Testis (tissue), 3 donors: ENCODE measurements around the gene LGALS8. TPM values are rescaled to one million over a fixed set of nuclear protein-coding genes. Genes with fewer than 3 reads are reported as not detected.

Experiments
- DNase-seq: peaks from one replicate; pipeline ENCODE4 v3.0.0-alpha.2; 2019
- H3K27ac ChIP-seq, 2 donors: fragments of 200-600 bp; sonication (generic); one replicate each; pipeline ENCODE4 v1.5.1; 2019
- H3K27me3 ChIP-seq: fragments of 200-600 bp; sonication (generic); one replicate; pipeline ENCODE4 v1.5.1; 2019
- H3K36me3 ChIP-seq: fragments of 200-600 bp; sonication (generic); one replicate; pipeline ENCODE4 v1.5.1; 2017; ENCODE audit warnings: low read depth; ENCODE audit errors: missing control alignments
- H3K4me1 ChIP-seq: fragments of 200-600 bp; sonication (generic); one replicate; pipeline ENCODE4 v1.5.1; 2019
- H3K4me3 ChIP-seq, 2 donors: fragments of 200-600 bp; sonication (generic); one replicate each; pipeline ENCODE4 v1.5.1; 2017 to 2019
- H3K9me3 ChIP-seq: fragments of 200-600 bp; sonication (generic); one replicate; pipeline ENCODE4 v1.5.1; 2017
- CTCF ChIP-seq, 3 experiments: fragments of 450-650 bp in 2 of 3; fragments of 200-600 bp in 1 of 3; sonication (generic) in 1 of 3; IDR thresholded peaks; one replicate each; pipeline ENCODE4 v1.5.1; 2016 to 2019; ENCODE audit warnings: antibody characterized with exemption in 3 of 3, mild to moderate bottlenecking in 2 of 3, moderate library complexity in 1 of 3
- POLR2A ChIP-seq: fragments of 450-650 bp; IDR thresholded peaks from one replicate; pipeline ENCODE4 v1.6.1; 2017; ENCODE audit warnings: antibody characterized with exemption, mild to moderate bottlenecking, moderate library complexity
- WGBS, 2 donors: methylation state at CpG; one replicate each; pipeline ENCODE4 v1.1.5; 2018; 5-methylcytosine and 5-hydroxymethylcytosine counted together
- intact Hi-C: fragments of 100-400 bp; cut with DNase I; formaldehyde crosslinking; loops from one replicate; pipeline ENCODE4 v1.15.1; 2023; ENCODE audit warnings: low total_unique reads
- polyA plus RNA-seq: library from polyadenylated mRNA; stranded (reverse); fragments of 350-450 nt; fragmentation: Illumina TruSeq; extraction: RNeasy Lipid Tissue Mini Kit (QIAGEN cat#74804); gene quantifications from one replicate; pipeline ENCODE4 v1.2.3, GENCODE V29; 2014; ENCODE audit warnings: low read depth, low replicate concordance; ENCODE audit not compliant: insufficient read depth
- total RNA-seq, 2 donors: library from RNA; depleted of rRNA; stranded (reverse); fragments of >200 nt; gene quantifications; one replicate each; pipeline ENCODE4 v1.2.3, GENCODE V29; 2016

LGALS8 gene
- total and polyA plus RNA-seq, 3 donors from 2014 or later = 114 to 122 (median 115) TPM

- no peak for TF ChIP-seq CTCF (IDR thresholded peaks at IDR 0.05)
- no peak for TF ChIP-seq POLR2A
- Histone ChIP-seq H3K4me3 (no peak overlapping the region), H3K9me3 (no peaks in the 10 kb centered on the region), H3K4me1 (no peaks in the 10 kb centered on the region), H3K36me3 (no peaks in the 10 kb centered on the region), H3K27me3 (no peaks in the 10 kb centered on the region), H3K27ac (no peak overlapping the region)
- DNase-seq = no peak
- intact Hi-C loops = no loop called here
- WGBS, 2 donors = 86% methylated on average over 2 of the region's 2 CpGs
Observed at GRCh38 chr1:236590553-236591150, 66.9 kb downstream of the LGALS8 start.

GRCh38 chr1:236602171-236602570 lies 78.4 kb downstream of the LGALS8 start:
- Histone ChIP-seq H3K36me3 (no peaks in the 10 kb centered on the region), H3K27me3 (no peaks in the 10 kb centered on the region), H3K4me1 (peaks cover 4% of the 10 kb centered on the region), H3K4me3 (no peak overlapping the region), H3K9me3 (no peaks in the 10 kb centered on the region), H3K27ac (no peak overlapping the region)
- DNase-seq = no peak
- intact Hi-C loops = no loop called here
- TF ChIP-seq CTCF (IDR thresholded peaks at IDR 0.05) (no peak), POLR2A (no peak)

Other genes starting within 250 kb of the LGALS8 start
- gene ERO1B, start 242.0 kb upstream of the LGALS8 start, total RNA-seq = 10 to 100 TPM; 16.2 to 20.3 TPM
- 53.8 TPM for gene ERO1B, start 242.0 kb upstream of the LGALS8 start, polyA plus RNA-seq
- gene EDARADD, start 129.7 kb upstream of the LGALS8 start, total RNA-seq = 1 to 10 TPM; 3.2 to 3.9 TPM
- gene EDARADD, start 129.7 kb upstream of the LGALS8 start, polyA plus RNA-seq = 5.8 TPM
- 10 to 100 TPM; 51.7 to 57.7 TPM for gene HEATR1, start 80.5 kb downstream of the LGALS8 start, total RNA-seq
- gene HEATR1, start 80.5 kb downstream of the LGALS8 start, polyA plus RNA-seq = 27.9 TPM
- 10 to 100 TPM; 39.8 to 54.9 TPM for gene ACTN2, start 162.5 kb downstream of the LGALS8 start, total RNA-seq
- gene ACTN2, start 162.5 kb downstream of the LGALS8 start, polyA plus RNA-seq = 27.0 TPM